Stimulated activated CD4-positive, alpha-beta T cell treated with anti-CD3 and anti-CD28 coated beads, Interleukin-2, amount 100 ng/mL, for 4 hours (primary cell): ENCODE measurements around the gene PLP2.

Source experiments
- DNase-seq: peaks from one replicate; pipeline ENCODE4 v3.0.0-alpha.2; 2020; ENCODE audit warnings: low read depth

Gene PLP2

GRCh38 chrX:49186125-49187027 lies 14.7 kb downstream of the PLP2 start, which contains the start of gene PRICKLE3:
Gene PRICKLE3 (minus strand): TSS chrX:49186373. CDS start chrX:49186297, 76 bp downstream.
- peak; percentile 60 for DNase-seq

DNA sequence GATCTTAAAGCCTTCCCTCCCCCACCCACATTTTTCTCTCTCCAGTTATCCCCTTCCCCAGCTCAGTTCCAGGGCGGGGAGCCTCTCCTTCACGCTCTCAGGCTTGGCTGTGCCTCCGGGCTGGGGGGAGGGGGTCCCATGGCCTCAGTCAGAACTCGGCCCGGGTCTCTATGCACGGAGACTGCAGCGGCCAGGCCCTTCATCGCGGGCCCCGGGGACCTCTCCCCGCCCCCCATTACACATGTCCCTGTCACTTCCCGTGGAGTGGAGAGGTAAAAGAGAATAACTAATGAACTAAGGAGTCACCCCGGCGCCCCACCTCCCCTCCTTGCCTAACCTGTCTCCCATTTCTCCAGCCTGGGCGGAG lies 15.3 kb downstream of the PLP2 start:
- no peak for DNase-seq

DNA sequence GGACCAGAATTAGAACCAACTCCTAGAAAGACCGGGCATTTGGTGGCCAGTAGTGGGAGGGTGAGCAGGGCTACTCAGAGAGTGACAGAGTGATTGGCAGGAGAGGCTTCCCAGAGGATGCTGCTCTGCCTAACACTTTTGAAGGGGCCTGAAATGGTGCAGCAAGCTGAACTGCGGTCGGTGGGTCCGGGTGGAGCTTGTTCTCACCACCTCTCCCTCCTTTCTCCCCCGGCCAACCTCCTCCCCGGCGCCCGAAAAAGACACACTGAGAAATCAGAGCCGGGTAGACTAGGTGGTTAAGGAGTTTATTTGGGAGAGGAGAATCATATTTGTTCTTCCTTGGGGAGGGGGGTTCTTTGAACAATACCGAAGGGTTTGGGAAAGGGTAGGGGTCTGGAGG lies 15.8 kb downstream of the PLP2 start:
- no peak for DNase-seq

DNA sequence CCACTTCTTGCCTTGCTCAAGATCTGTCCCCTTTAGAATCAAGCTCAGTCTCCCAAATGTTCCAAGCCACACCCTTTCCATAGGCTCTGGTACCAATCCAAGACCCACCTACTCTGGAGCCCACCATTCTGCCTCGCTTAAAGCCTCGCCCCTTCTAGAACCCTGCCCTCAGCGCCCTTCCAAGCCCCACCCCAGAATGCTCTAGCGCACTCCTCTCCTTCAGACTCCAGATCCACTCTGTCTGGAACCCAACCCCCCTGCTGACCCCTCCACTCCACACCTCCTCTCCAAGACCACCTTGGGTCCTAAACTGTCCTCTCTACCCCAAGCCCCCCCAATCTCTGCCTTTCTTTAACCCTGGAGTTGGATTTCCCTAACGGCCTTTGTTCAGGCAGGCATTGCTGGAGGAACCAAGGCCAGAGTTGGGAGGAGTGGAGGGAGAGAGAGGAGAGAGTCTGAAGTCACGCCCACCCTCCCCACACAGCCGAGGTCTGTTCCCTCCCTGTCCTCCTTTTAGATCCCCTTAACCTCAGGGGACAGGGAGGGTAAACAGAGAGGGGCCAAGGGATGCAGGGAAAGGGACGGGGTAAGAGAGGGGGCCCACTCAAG lies 16.9 kb downstream of the PLP2 start:
- DNase-seq: no peak

GRCh38 chrX:49189606-49190005 lies 17.9 kb downstream of the PLP2 start:
- no peak for DNase-seq

DNA sequence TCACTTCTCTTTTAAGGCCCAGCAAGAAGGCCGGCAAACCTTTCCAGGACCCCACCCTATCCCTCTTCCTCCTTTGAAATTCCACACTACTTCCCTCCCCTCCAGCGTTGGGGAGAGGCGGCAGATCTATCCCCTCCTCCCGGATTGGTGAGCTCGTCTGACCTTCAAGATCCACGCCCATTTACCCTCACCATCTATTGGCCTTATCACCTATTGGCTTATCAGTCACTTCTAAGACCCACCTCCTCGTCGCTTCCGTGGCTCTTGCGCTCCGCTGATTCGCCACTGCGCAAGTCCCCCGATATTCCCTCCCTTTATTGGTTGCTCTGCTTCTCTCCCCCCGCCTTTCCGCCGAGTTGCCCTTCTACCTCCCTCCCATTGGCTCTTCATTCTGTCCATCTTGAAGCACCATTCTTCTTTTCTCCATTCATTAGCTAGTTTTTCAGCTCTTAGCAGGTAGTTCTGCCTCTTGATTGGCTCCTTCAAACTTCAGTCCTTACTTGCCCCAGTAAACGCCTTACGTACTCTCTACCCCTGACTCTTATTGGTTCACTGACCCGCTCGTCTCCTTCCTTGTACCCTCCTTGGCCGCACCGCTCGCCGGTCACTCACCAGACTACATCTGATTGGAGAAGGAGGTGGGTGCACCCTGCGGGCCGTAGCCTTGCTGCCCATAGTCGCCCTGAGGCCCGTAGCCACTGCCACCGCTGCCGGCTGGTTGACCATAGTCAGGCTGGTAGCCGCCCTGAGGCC lies 19.3 kb downstream of the PLP2 start:
- peak; percentile 80 for DNase-seq

- DNase-seq: no peak
Measured at GRCh38 chrX:49191574-49192011, 19.9 kb downstream of the PLP2 start.

DNA sequence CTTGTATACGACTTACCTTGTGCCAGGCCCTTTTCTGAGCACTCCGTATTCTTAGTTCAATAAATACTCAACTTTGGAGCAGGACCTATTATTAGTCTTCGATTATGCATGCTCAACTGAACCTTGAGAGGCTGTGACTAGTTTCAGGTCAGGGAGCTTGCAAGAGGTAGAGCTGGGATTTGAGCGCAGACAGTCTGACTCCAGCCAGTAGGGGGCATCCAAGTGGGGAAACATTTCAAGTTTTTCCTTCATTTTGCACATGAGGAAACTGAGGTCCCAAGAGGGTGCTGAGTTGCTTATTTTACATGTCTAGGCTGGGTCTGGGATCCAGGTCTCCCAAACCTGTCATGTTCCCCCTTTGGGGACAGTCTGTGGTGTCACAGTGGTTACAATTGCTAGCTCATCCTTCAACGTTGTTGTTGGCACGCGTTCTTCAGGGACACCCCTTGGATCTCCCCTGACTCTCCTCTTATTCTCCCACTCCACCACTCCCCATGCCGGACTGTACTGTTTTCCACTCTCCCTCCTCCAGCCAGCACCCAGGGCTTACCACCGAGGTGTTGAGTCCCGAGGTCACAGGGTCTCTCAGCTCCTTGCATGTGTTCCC lies 21.1 kb downstream of the PLP2 start:
- no peak for DNase-seq

DNA sequence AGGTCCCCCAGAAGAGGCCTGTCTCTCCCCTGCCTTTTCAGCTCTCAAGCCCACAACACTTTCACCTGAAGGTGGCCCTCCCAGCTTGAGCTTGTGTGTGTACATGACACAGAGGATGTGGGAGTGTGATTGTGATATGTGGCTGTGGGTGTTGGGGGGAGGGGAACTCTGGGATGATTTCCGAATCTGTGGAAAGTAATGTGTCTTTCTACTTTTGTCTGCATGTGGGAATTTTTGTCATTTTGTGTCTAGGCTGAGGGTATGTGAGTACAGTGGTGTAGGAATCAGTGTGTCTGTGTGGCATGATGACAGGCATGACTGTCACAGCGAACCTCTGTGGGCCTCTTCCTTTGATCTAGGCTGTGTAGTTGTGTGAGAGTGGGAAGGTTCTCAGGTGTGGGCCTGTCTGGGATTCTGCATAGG lies 21.9 kb downstream of the PLP2 start:
- DNase-seq: no peak

GRCh38 chrX:49197543-49198087 lies 25.9 kb downstream of the PLP2 start:
- DNase-seq: no peak

DNA sequence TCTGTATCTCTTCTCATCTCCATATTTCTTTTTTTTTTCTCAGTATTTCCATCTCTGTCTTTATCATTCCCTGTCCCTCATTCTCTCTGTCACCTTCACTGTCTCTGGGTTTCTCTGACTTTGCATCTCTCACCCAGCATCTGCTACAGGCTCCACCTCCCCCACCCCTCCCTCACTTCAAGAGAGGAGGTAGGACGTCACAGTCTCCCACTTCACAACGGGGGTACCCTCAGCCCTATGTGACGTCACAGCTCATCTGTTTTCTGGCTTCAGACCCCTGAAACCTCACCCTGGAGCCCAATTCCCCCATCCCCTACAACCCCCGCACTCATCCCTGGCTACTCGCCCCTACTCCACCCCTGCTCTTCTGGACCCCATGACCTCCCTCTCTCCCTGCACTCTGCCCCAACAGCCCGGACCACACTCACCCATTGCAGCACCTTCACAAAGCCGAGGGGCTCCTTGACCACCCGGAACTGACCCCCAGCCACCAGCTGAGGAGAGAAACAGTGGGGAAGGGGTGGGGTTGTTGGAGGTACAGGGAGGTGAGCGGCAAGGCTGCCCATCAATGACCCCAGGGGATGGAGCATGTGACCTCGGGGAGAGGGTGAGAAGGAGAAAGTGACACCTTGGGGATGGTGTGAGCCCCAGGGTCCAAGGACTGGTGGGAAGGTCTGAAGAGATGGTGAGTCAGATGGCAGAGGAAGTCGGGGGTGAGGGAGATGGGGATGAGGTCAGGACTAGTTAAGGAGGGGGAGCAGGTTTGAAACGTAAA lies 27.0 kb downstream of the PLP2 start:
- DNase-seq: no peak

DNA sequence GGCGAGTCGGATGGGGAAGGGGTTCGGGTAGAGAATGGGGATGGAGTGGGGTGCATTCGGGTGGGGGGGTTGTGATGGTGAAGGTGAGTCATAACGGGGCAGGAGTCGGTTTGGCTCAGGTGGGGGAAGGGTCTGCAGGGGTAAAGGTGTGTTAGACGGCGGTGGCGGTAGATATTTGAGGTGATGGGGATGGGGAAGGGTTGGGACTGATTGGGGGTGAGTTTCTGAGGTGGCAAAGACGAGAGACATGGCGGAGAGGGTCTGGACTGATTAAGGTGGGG lies 27.6 kb downstream of the PLP2 start:
- DNase-seq: no peak

DNA sequence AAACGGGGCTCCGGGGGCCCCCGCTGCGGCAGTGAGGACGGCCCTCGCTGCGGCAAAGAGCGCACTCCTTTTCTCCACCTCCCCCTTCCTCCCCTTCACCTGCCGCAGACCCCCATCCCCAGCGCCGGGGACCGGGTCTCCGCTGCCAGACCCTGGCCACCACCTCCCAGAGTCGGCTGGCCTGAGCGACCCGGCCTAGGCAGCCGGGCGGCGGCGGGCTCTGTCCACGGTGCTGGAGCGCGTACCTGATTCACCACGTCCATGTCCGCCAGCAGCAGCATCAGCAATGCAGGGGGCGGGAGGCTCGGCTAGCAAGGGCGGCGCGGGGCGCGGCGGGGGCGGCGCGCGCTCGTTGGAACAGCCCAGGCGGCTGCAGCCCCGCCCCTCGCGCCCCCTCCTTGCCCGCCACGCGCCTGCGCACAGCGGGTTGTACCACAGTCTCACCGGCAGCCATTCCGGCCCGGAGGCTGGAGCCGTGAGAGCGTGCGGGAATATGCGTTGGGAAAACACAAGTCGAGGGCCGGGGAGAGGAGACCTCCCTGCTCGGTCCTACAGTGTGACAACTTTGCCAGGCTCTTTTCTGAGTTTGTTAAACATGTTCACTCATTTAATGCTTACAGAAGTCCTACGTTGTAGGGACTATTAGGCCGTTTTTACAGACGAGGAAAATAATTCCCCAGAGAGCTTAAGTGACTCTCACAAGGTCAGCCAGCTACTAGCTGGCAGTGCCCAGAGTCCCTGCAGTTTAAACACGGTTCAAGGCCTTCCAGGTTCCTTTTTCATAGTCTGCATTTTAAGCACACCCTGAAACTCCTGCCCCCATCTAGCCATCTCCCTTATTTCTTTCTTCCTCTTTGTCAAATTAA lies 28.4 kb downstream of the PLP2 start, which contains the start of gene SYP:
SYP (minus strand) TSS at position 288 of the 866 bp plus-strand sequence; CDS start at position 281, 7 bp downstream.
- peak; percentile 85 for DNase-seq

DNA sequence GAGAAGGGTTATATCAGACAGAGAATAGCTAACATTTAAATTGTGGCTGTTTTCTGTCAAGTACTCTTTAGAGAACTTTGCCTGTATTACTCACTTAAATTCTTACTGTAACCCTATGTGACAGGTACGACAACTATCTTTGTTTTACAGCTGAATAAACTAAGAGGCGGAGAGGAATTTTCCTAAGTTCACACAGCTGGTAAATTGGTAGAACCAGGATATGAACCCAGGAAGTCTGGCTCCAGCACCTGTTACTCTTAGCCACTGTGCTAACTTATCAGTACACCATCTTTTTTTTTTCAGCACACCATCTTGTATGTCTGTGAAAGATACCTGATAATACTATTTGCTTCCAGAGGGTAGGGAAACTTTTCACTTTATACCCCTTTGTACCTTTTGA lies 30.3 kb downstream of the PLP2 start:
- no peak for DNase-seq

- no peak for DNase-seq
Measured at GRCh38 chrX:49203536-49203935, 31.8 kb downstream of the PLP2 start.

GRCh38 chrX:49204017-49204416 lies 32.3 kb downstream of the PLP2 start:
- no peak for DNase-seq

- DNase-seq: no peak
Measured at GRCh38 chrX:49204709-49205108, 33.0 kb downstream of the PLP2 start.

- DNase-seq: no peak
Measured at GRCh38 chrX:49205443-49205842, 33.7 kb downstream of the PLP2 start.

DNA sequence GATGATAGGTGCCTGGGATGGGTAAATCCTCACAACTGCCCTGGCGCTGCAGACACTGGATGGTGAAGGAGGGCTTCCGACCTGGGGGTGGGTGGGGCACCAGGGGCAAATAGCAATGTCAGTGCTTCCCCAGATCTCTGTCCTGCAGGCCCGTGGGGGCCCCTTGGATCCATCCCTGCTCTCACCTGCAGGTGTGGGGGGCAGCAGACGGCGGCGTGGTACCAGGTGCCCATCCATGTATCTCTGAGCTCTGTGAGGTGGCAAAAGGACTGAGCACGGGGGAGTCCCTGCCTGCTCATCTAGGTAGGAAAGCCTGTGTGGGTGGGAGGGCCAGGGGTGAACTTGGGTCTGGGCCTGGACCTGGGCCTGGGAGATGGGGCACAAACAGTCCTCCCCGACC lies 34.8 kb downstream of the PLP2 start:
- no peak for DNase-seq

- DNase-seq: no peak
Measured at GRCh38 chrX:49208399-49208798, 36.7 kb downstream of the PLP2 start.
